Measurements from ENCODE around the gene ABI3BP.

ABI3BP gene

GRCh38 chr3:100725935-100726513, 267.2 kb downstream of the ABI3BP start:
- no peak overlapping the region for H3K4me3 ChIP-seq
- intact Hi-C loops (cut with DNase I; ENCODE audit: low total_unique reads): no loop called here
- H3K4me1 ChIP-seq: peaks cover 0 to 32% (median 2%) of the 10 kb centered on the region in 4 donors
- H3K27ac ChIP-seq: no peak overlapping the region
- no peaks in the 10 kb centered on the region for H3K9me3 ChIP-seq
- TF ChIP-seq CTCF (IDR thresholded peaks at IDR 0.05): no peak
- DNase-seq: no peak
- peaks cover 26 to 38% (median 37%) of the 10 kb centered on the region in 3 donors for H3K36me3 ChIP-seq
- no peaks in the 10 kb centered on the region for H3K27me3 ChIP-seq

GRCh38 chr3:100720426-100720825, 272.8 kb downstream of the ABI3BP start:
- H3K4me1 ChIP-seq: peaks cover 0 to 16% (median 7%) of the 10 kb centered on the region in 4 donors
- no peaks in the 10 kb centered on the region for H3K9me3 ChIP-seq
- intact Hi-C loops (cut with DNase I; ENCODE audit: low total_unique reads): no loop called here
- no peak for DNase-seq
- no peak for TF ChIP-seq CTCF (IDR thresholded peaks at IDR 0.05)
- H3K27me3 ChIP-seq: no peaks in the 10 kb centered on the region
- no peak overlapping the region for H3K4me3 ChIP-seq
- H3K27ac ChIP-seq: no peak overlapping the region
- H3K36me3 ChIP-seq: peaks cover 19 to 32% (median 22%) of the 10 kb centered on the region in 3 donors

- H3K27ac ChIP-seq: no peak overlapping the region
- H3K4me1 ChIP-seq: peaks cover 0 to 28% (median 8%) of the 10 kb centered on the region in 4 donors
- no peak for TF ChIP-seq CTCF (IDR thresholded peaks at IDR 0.05)
- no peak overlapping the region for H3K4me3 ChIP-seq
- intact Hi-C loops (cut with DNase I; ENCODE audit: low total_unique reads): no loop called here
- no peaks in the 10 kb centered on the region for H3K9me3 ChIP-seq
- H3K36me3 ChIP-seq: peaks cover 19 to 38% (median 28%) of the 10 kb centered on the region in 3 donors
- DNase-seq: no peak
- H3K27me3 ChIP-seq: no peaks in the 10 kb centered on the region
These were observed 274.1 kb downstream of the ABI3BP start for GRCh38 chr3:100719136-100719535.

GRCh38 chr3:100717637-100718487, 275.4 kb downstream of the ABI3BP start:
- intact Hi-C loops (cut with DNase I; ENCODE audit: low total_unique reads): no loop called here
- Histone ChIP-seq H3K27me3 (no peaks in the 10 kb centered on the region), H3K9me3 (no peaks in the 10 kb centered on the region), H3K4me3 (no peak overlapping the region), H3K36me3 (peaks cover 19 to 45% (median 30%) of the 10 kb centered on the region in 3 donors), H3K27ac (no peak overlapping the region), H3K4me1 (peaks cover 0 to 34% (median 9%) of the 10 kb centered on the region in 4 donors)
- no peak for DNase-seq
- TF ChIP-seq CTCF (IDR thresholded peaks at IDR 0.05): no peak

GRCh38 chr3:100717063-100717462, 276.2 kb downstream of the ABI3BP start:
- H3K27ac ChIP-seq: no peak overlapping the region
- no peaks in the 10 kb centered on the region for H3K9me3 ChIP-seq
- DNase-seq: no peak
- H3K4me3 ChIP-seq: no peak overlapping the region
- H3K4me1 ChIP-seq: peaks cover 0 to 42% (median 13%) of the 10 kb centered on the region in 4 donors
- intact Hi-C loops (cut with DNase I; ENCODE audit: low total_unique reads): no loop called here
- no peaks in the 10 kb centered on the region for H3K27me3 ChIP-seq
- no peak for TF ChIP-seq CTCF (IDR thresholded peaks at IDR 0.05)
- peaks cover 17 to 41% (median 24%) of the 10 kb centered on the region in 3 donors for H3K36me3 ChIP-seq
